ENCODE data around the gene PPP1R2B. TPM values are rescaled to one million over a fixed set of nuclear protein-coding genes. Genes with fewer than 3 reads are reported as not detected.
A peak's percentile ranks its signal among the peaks of the same experiment; 100 is the strongest.

Gene PPP1R2B
- total RNA-seq, 1 experiment from 2014 or later: not detected

- TF ChIP-seq E2F4 (CRISPR knock-in tag; IDR thresholded peaks at IDR 0.05; ENCODE audit: borderline replicate concordance, low read depth): no peak
- no peak for TF ChIP-seq CREB1 (CRISPR knock-in tag; IDR thresholded peaks at IDR 0.05)
- TF ChIP-seq RORB (CRISPR knock-in tag; IDR thresholded peaks at IDR 0.05): no peak
- TF ChIP-seq JUN (CRISPR knock-in tag; IDR thresholded peaks at IDR 0.05): no peak
- TF ChIP-seq FOXP4 (CRISPR knock-in tag; IDR thresholded peaks at IDR 0.05): no peak
- TF ChIP-seq ATF2 (CRISPR knock-in tag; IDR thresholded peaks at IDR 0.05; ENCODE audit: borderline replicate concordance, low read depth): no peak
- TF ChIP-seq ZNF671 (CRISPR knock-in tag; IDR thresholded peaks at IDR 0.05): no peak
- peaks cover 22% of the 10 kb centered on the region for H3K4me1 Mint-ChIP-seq
- peaks cover 23% of the 10 kb centered on the region for H3K9me3 Mint-ChIP-seq
- POLR2A ChIA-PET: no interaction called here
- DNase-seq (ENCODE audit: low spot score) (no peak), ATAC-seq (no peak)
- CTCF ChIA-PET: no interaction called here
- H3K27me3 Mint-ChIP-seq (ENCODE audit: low read depth): no peaks in the 10 kb centered on the region
- H3K36me3 Mint-ChIP-seq: peaks cover 24% of the 10 kb centered on the region
- no peak overlapping the region for H3K27ac Mint-ChIP-seq
- H3K4me3 Mint-ChIP-seq: no peak overlapping the region
Observed at GRCh38 chr5:156812959-156813358, 37.1 kb upstream of the PPP1R2B start.

- Mint-ChIP-seq H3K27ac (peak overlapping the region; percentile 3; the same call in 1 of the 2 replicates), H3K36me3 (peaks cover 8% of the 10 kb centered on the region), H3K9me3 (peaks cover 8% of the 10 kb centered on the region), H3K27me3 (ENCODE audit: low read depth) (peaks cover 3% of the 10 kb centered on the region; the same call in 1 of the 2 replicates), H3K4me1 (peaks cover 48% of the 10 kb centered on the region), H3K4me3 (no peak overlapping the region)
- ChIA-PET CTCF (interaction anchor here (1.0 to 1.6 kb wide), 6 partner anchors 9 to 316 kb away, joined by 3 to 5 read pairs (median 3); no protein-coding TSS in a partner anchor), POLR2A (no interaction called here)
- peak; percentile 43 for DNase-seq (ENCODE audit: low spot score)
- TF ChIP-seq CTCF (IDR thresholded peaks at IDR 0.05) (peak; percentile 32; the same call in 1 of the 2 replicates), MXD4 (CRISPR knock-in tag; IDR thresholded peaks at IDR 0.05; ENCODE audit: borderline replicate concordance) (no peak)
- ATAC-seq: peak; percentile 77
Observed at GRCh38 chr5:156815988-156816599, 34.0 kb upstream of the PPP1R2B start.

GRCh38 chr5:156819537-156819936 lies 30.6 kb upstream of the PPP1R2B start:
- H3K36me3 Mint-ChIP-seq: no peaks in the 10 kb centered on the region
- H3K4me3 Mint-ChIP-seq: no peak overlapping the region
- peaks cover 3% of the 10 kb centered on the region; the same call in 1 of the 2 replicates for H3K27me3 Mint-ChIP-seq (ENCODE audit: low read depth)
- ATAC-seq (no peak), DNase-seq (ENCODE audit: low spot score) (no peak)
- ChIA-PET POLR2A (no interaction called here), CTCF (interaction anchor here (1.4 kb wide), 1 partner anchor 312 kb away, joined by 7 read pairs; no protein-coding TSS in a partner anchor)
- peak overlapping the region; percentile 83 for H3K27ac Mint-ChIP-seq
- TF ChIP-seq ZNF425 (CRISPR knock-in tag; conservative IDR thresholded peaks at IDR 0.05) (no peak), ZNF671 (CRISPR knock-in tag; IDR thresholded peaks at IDR 0.05) (no peak), E2F5 (CRISPR knock-in tag; IDR thresholded peaks at IDR 0.05) (no peak)
- H3K4me1 Mint-ChIP-seq: peaks cover 54% of the 10 kb centered on the region
- H3K9me3 Mint-ChIP-seq: no peaks in the 10 kb centered on the region
